Type B pancreatic cell (in vitro differentiated cells): ENCODE results near the gene PITPNM1. TPM values are rescaled to one million over a fixed set of nuclear protein-coding genes. Genes with fewer than 3 reads are reported as not detected.
"Not testable (repeated sequence)": the region's sequence is repeated elsewhere in the genome, so short reads cannot be mapped to it uniquely, and the experiment has no call there.

Experiments
- DNase-seq: peaks from one replicate; pipeline ENCODE4 v3.0.0; 2021; ENCODE audit warnings: mixed read lengths; ENCODE audit not compliant: unreplicated experiment; ENCODE audit errors: extremely low spot score
- H3K27ac Mint-ChIP-seq: 2 replicates; pipeline ENCODE4 v1.8.0; 2021; ENCODE audit warnings: mild to moderate bottlenecking, mixed read lengths
- H3K27me3 Mint-ChIP-seq: 2 replicates; pipeline ENCODE4 v1.8.0; 2021; ENCODE audit warnings: mixed read lengths
- H3K36me3 Mint-ChIP-seq: 2 replicates; pipeline ENCODE4 v1.8.0; 2021; ENCODE audit warnings: mixed read lengths
- H3K4me1 Mint-ChIP-seq: one replicate; pipeline ENCODE4 v1.8.0; 2021; ENCODE audit warnings: mixed read lengths; ENCODE audit not compliant: unreplicated experiment
- H3K4me3 Mint-ChIP-seq: 2 replicates; pipeline ENCODE4 v1.8.0; 2021; ENCODE audit warnings: mild to moderate bottlenecking, mixed read lengths
- H3K9me3 Mint-ChIP-seq: 2 replicates; pipeline ENCODE4 v1.8.0; 2021; ENCODE audit warnings: mixed read lengths
- CTCF ChIP-seq: fragments of 200-600 bp; sonication (generic); conservative IDR thresholded peaks from 2 replicates; pipeline ENCODE4 v1.5.0; 2021; ENCODE audit warnings: antibody characterized with exemption, mild to moderate bottlenecking
- total RNA-seq: library from RNA; stranded (reverse); gene quantifications from 2 replicates; pipeline ENCODE4 v1.2.1, GENCODE V29; 2021; ENCODE audit warnings: low replicate concordance

Gene PITPNM1
- total RNA-seq, 1 donor from 2014 or later = 51.7 TPM

- H3K4me3 Mint-ChIP-seq = no peak overlapping the region
- DNase-seq = no peak
- H3K36me3 Mint-ChIP-seq = no peaks in the 10 kb centered on the region
- no peaks in the 10 kb centered on the region for H3K9me3 Mint-ChIP-seq
- no peaks in the 10 kb centered on the region for H3K4me1 Mint-ChIP-seq
- peaks cover 26% of the 10 kb centered on the region for H3K27me3 Mint-ChIP-seq
- H3K27ac Mint-ChIP-seq = no peak overlapping the region
- no peak for TF ChIP-seq CTCF
These were observed 12.8 kb upstream of the PITPNM1 start for GRCh38 chr11:67517784-67518552.

GRCh38 chr11:67516806-67517205 lies 11.6 kb upstream of the PITPNM1 start:
- TF ChIP-seq CTCF = no peak
- Mint-ChIP-seq H3K4me3 (no peak overlapping the region), H3K27me3 (peaks cover 28% of the 10 kb centered on the region), H3K9me3 (no peaks in the 10 kb centered on the region), H3K4me1 (no peaks in the 10 kb centered on the region), H3K27ac (no peak overlapping the region), H3K36me3 (no peaks in the 10 kb centered on the region)
- no peak for DNase-seq

- Mint-ChIP-seq H3K4me1 (peaks cover 2% of the 10 kb centered on the region), H3K9me3 (no peaks in the 10 kb centered on the region), H3K36me3 (no peaks in the 10 kb centered on the region), H3K4me3 (no peak overlapping the region), H3K27ac (no peak overlapping the region), H3K27me3 (peaks cover 43% of the 10 kb centered on the region)
- TF ChIP-seq CTCF = no peak
- DNase-seq = no peak
These were observed 9.0 kb upstream of the PITPNM1 start for GRCh38 chr11:67514116-67514515.

GRCh38 chr11:67511558-67511957 lies 6.4 kb upstream of the PITPNM1 start:
- not testable (repeated sequence) for H3K36me3 Mint-ChIP-seq, H3K27ac Mint-ChIP-seq, H3K9me3 Mint-ChIP-seq, H3K4me3 Mint-ChIP-seq, DNase-seq
- peaks cover 13% of the 10 kb centered on the region for H3K4me1 Mint-ChIP-seq
- H3K27me3 Mint-ChIP-seq = peaks cover 37% of the 10 kb centered on the region

GRCh38 chr11:67510023-67510345 lies 4.8 kb upstream of the PITPNM1 start:
- no peaks in the 10 kb centered on the region for H3K36me3 Mint-ChIP-seq
- peak overlapping the region; percentile 53 for H3K27ac Mint-ChIP-seq
- peak overlapping the region; percentile 93 for H3K4me3 Mint-ChIP-seq
- no peaks in the 10 kb centered on the region for H3K9me3 Mint-ChIP-seq
- TF ChIP-seq CTCF = no peak
- H3K27me3 Mint-ChIP-seq = peaks cover 29% of the 10 kb centered on the region
- H3K4me1 Mint-ChIP-seq = peaks cover 22% of the 10 kb centered on the region
- no peak for DNase-seq

- peaks cover 21% of the 10 kb centered on the region for H3K27me3 Mint-ChIP-seq
- peaks cover 22% of the 10 kb centered on the region for H3K4me1 Mint-ChIP-seq
- DNase-seq = peak; percentile 99
- no peaks in the 10 kb centered on the region for H3K36me3 Mint-ChIP-seq
- no peak for TF ChIP-seq CTCF
- H3K4me3 Mint-ChIP-seq = peak overlapping the region; percentile 93
- peak overlapping the region; percentile 98 for H3K27ac Mint-ChIP-seq
- no peaks in the 10 kb centered on the region for H3K9me3 Mint-ChIP-seq
These were observed 3.4 kb upstream of the PITPNM1 start for GRCh38 chr11:67508486-67509121.
